GM21526 (cell line): Measurements from ENCODE around the gene SNX32.

Experiments used
- ATAC-seq: cut with Tn5 transposase; IDR thresholded peaks from one replicate; pipeline ENCODE4 v1.9.1; 2021; ENCODE audit warnings: moderate library complexity; ENCODE audit not compliant: unreplicated experiment, low FRiP score

SNX32 gene

DNA sequence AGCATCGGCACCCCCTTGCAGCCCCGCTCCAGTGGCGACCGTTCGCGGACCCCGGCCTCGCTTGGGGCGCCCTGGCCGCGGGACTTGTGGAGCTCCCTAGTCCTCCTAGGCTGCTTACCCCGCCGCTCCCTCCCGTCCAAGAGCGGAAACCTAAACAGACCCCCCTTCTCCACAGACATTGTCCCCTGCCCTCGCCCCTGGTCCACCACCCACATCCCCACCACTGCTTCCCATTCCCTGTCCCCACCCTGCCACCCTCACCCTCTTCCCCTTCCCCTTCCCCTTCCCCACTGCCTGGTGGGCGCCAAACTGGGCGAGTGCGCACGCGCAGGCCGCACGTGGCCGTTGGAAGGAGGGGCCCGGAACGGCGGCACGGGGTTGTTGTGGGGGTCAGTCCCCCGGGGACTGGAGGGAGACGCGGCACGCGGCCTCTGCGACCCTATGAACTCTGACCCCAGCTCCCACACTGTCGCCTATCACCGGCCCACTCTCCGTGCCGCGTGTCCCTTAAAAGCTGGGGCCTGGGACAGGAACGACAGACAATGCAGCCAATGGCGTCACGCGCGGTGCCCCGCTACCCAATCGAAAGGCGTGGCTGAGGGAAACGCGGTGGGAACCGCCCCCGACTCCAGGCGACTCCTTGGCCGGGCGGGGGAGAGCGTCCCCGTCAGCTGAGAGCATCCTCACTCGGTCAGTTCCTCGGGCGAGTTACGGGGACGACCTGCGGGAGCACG, at the start of gene SNX32:
TSS of gene SNX32 (plus strand) at position 667 of the 734 bp plus-strand sequence. CDS start 103 bp downstream, outside the sequence.
- peak; percentile 76 for ATAC-seq

DNA sequence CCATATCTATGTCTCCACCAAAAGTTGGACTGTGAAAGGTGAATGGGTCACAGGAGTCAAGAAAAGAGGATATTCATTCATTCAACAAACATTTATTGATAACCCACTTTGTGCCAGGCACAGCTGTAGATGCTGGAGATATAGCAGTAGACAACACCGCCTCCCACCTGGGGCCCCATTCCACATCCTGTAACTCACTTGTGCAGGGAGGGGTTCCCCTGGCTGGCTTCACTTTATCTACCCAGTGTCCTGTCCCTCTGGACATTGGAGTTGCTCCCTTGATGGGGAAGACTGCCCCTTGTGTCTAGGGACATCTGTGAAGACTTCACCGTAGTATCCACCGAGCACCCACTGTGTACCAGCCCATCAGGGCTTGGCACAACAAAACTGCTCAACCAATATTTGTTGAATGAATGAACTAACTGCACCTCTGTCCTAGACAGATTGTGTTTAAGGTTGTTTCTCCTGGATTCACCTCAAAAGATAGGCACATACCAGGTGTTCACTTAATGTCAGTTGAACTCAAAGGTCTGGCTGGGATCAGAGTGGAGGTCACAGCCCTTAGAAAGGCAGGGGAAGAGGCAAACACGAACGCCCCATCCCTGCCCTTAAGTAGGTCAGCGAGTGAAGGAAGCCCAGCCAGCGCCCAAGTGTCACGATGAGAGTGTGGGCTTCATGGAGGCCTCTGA, 48.3 kb upstream of the SNX32 start:
- no peak for ATAC-seq

DNA sequence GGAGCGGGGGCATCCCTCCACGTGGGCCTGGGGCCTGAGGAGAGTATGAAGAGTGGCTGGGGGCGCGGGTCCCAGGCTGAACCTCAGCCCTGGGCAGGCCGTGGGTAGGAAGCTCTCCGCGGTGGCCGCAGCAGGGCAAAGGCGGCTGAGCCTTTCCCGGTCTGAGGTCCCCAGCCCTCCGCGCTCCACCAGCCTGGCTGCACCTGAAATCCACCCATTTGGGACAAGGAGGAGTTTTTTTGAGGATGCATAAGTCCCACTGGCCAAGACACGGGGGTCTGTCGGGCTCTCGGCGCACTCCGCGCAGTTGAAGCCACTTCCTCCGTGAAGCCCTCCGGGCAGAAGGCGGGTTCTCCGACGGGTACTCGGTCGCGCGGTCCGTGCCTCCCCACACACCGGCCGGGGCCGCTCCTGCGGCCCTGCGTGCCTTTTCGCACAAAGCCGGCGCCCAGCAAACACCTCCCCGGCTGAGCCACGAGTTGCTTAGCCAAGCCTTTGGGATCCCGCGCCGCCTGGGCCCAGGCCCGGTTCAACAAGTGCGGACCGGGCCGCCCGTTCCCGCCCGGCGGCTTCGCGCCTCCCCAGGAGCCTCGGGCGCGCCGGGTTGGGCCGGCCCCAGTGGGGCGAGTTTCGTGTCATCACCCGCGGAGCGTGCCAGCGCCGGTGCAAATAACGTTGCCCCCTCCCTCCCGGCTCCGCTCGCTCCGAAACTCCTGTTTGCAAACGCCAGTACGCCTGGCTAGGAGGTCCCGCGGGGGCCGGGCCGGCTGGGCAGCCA, 47.6 kb upstream of the SNX32 start:
- ATAC-seq = no peak

- ATAC-seq = no peak
Measured at GRCh38 chr11:65786786-65787636, 46.8 kb upstream of the SNX32 start, which contains the start of gene OVOL1. Gene OVOL1, plus strand, starts transcription at chr11:65787063. Its CDS starts 311 bp downstream, at chr11:65787374.

DNA sequence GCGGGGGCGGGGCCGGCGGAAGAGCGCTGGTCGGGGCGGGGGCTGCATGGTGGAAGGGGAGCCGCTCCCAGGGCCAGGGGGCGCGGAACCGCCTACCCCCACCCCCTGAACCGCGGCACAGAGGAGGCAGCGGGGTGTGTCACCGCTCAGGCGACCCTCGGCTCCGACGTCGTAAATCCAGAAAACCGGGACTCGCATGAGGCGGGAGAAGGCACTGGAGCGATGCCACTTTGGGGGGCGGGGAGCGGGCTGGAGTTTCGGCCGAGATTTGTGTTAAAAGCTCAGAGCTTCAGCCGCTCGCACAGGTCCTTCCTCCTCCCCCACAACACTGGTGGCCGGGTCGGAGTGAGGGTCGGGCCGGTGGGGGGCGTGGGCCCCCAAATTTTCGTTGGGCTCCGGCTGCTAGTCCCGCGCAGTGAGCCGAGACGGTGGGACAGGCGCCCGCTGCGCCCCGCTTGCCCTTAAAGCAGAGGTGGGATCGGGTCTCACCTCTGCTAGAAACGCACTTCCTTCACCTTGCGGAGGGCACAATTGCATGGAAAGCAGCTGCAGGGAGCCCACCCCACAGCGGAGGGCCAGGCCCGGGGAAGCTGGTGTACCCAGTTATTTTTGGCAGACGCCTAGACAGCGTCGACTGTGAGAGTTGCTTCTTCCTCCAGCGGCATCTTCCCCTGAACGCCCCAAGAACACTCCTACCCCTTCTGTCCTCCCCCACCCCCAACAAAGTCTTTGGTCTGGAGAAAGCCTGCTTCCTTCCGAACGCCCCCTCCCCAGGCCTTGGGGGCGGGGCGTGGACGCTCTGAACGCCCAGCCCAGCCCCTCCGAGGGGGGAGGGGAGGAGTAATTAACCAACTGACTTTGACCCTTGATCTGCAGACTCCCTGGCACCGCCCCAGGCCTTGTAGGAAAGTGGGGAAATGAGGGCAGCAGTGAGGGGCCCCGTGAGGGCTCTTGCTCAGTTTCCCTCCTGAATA, 45.8 kb upstream of the SNX32 start:
- ATAC-seq = no peak

- ATAC-seq = no peak
Measured at GRCh38 chr11:65788821-65789220, 44.9 kb upstream of the SNX32 start.

DNA sequence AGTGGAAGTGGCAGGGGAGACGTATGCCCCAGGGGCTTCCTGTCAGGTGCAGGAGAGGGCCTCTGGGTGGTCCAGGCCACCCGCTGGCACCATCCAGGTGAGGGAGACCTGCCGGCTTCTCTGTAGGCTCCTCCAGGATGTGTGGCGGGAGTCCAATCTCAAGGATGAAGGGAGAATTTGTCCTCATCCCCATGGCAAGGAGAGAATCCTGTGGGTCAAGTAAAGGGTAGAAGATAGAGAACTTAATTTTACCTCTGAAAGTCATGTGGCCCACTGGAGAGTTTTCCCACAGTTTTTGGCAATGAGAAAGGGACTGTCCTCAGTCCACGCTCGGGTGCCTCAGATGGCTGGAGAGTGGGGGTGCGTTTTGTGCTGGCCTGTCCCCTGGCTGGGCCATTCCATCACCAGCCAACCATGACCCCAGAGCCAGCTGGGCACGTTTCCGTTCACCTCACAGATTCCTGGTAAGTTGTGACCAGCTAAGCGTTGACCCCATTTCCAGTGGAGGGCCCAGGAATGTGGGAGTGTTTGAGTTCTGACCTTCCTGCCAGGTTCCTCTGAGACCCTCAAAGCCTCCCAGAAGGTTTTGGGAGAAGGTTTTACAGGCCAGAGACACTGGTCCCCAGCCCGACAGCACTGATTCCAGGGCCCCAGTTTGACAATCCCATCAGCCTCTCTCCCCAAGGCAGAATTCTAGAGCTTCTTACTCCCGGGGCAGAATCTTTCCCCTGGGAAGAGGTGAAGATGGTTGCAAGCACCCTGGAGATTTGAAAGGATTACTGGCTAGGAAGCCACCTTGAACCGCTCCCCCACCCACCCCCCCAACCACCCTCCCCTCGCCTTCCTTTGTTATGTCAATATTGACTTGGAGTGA, 44.3 kb upstream of the SNX32 start:
- ATAC-seq = no peak

- ATAC-seq = no peak
Measured at GRCh38 chr11:65790104-65790901, 43.5 kb upstream of the SNX32 start.

DNA sequence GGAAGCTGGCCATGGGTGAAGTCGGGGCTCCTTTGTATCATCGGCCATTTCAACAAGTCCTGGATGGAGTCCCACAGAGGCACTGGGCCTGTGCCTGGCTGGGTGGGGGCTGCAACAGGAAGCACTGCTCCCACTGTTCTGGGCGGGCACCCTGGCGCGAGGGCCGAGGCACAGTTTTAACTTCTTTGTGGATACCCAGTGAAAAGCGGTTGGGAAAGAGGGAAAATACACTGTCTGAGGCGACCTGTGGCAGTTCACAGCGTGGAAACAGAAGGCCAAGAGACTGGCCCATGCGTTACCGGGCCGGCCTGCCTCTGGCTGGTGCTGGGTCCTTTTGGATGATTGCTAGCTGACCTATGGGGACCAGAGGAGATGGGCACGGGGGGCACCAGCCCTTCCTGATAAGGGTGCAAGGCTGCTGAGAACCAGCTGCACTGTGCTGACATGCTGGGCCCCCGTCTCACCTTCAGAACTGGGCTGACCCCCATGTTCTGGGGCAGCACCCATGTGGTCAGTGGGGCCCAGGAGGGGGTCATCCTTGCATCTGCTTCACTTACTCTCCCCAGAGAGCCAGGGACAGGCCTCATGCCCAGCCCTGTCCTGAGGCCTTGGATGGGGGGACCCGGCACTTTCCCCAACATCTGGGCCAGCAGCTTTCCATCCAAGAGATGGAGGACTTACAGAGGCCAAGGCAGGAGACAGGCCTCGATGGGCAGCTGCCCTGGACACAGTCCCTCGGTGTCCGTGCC, 42.7 kb upstream of the SNX32 start:
- no peak for ATAC-seq

DNA sequence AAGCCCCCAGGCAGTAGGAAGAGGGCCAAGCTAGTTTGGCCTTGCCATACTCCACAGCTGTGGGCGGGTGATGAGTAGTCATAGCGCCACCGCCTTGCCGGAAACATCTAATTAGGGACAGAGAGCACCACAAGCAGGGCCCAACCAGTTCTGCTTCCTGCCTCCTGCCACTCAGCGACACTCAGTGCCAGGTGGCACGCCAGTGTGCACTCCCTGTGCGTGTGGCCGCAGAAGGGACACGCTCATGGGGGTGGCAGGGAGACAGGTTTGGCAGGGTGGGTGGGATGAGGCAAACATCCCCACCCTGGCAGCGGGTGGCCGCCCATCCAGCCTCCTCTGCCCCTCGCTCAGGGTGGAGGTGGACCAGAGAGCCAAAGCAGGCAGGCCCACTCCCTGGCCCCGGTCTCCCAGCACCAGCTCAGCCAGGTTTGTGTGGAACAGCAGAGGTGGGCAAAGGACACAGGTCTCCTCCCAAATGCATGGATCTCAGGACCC, 42.0 kb upstream of the SNX32 start:
- peak; percentile 61 for ATAC-seq

- ATAC-seq = no peak
Measured at GRCh38 chr11:65792456-65792855, 41.3 kb upstream of the SNX32 start.

- no peak for ATAC-seq
Measured at GRCh38 chr11:65793144-65793581, 40.6 kb upstream of the SNX32 start.

- ATAC-seq = no peak
Measured at GRCh38 chr11:65793625-65794400, 40.0 kb upstream of the SNX32 start.

GRCh38 chr11:65794570-65795510, 38.9 kb upstream of the SNX32 start:
- no peak for ATAC-seq
